ENCODE measurements around the gene LDAH.

Gene LDAH

GRCh38 chr2:20666304-20667150, 156.4 kb downstream of the LDAH start, which contains the start of gene GDF7:
TSS of gene GDF7 (plus strand) at chr2:20667144. CDS start at chr2:20667240, 96 bp downstream.
- DNase-seq, result no peak

DNA sequence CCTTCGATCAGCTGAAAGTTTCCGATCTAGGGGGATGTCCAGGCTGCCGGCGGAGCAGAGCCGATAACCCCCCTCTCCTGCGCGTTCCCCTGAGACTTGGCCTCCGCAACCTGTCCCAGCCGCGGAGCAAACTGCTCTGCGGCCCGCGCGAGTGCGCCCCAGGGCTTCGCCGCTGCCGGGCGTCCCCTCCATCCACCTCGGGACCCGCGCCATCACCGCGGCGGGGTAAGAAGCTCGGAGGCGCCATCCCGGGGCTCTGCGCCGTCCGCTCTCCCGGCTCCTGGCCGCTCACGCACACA, 156.9 kb downstream of the LDAH start:
- no peak for DNase-seq

DNA sequence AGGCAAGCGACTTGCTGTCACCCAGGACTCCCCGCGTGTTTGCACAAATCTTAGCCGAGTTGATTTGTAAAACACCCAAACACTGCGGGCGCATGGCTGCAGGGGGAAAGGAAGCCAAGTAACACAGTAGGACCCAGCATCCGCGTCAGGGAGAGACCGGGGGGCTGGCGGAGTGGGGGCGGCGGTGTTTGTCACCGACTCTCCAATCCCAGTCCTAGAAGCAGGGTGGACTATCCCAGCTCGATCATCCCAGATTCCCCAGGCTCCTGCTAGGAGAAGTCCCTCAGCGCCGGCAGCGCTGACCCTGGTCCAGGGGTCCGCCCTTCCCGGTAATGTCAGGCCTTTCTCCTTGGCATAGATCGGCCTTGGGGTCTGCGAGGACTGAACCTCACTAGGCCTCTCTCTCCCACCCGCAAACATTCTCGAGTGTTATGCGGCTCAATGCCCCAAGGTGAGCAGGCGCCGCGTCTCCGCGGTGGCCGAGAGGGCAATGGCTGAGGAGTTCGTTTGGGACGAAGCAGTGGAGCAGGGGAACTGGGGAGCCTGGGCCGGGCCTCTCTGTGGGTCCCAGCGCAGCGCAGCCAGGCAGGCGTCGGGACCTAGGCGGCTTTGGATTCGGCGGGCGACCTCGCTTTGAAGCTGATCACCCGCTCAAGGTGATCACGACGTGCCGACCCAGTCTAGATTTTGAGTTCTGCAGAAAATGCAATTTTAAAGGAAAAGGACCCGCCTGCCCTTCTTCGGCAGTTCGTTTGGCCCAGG, 157.5 kb downstream of the LDAH start:
- DNase-seq, result no peak

DNA sequence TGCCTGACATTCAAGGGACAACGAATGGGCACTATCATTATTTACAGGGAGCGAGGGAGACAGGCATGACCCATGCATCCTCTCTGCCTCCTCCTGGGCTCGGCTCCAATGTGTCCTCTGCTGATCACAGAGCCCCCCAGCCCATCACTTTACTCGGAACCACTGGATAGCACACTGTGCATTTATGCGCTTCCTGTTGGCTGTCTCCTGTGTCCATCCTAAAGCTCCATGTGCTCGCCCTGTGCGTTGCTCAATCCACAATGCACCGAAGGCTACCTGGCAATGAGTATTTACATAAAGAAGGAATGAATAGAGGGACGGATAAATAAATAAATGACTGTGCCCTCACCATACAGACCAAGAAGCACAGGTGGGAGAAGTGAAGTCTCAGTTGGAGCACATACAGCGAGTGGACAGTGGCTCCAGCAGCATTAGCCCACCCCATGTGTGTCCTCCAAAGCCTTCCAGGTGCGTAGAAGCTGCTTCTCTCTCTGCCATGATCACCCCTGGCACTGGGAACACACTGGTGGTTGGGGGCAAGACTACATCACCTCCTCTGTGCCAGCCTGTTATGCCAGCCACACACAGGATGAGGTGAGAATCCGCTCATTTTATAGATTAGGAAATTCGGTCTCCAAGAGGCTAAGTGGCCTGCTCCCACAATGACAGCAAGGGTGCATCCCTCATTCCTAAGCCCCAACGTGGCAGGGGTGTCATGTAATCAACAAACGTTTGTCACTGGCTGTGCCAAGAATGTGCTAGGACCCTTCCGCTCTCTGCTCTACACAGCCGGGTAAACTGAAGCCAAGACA, 158.3 kb downstream of the LDAH start:
- no peak for DNase-seq

GRCh38 chr2:20664071-20664390, 158.9 kb downstream of the LDAH start:
- DNase-seq, result no peak

GRCh38 chr2:20663196-20664070, 159.5 kb downstream of the LDAH start:
- DNase-seq, result no peak

- no peak for DNase-seq
Observed at GRCh38 chr2:20662308-20662937, 160.5 kb downstream of the LDAH start.

DNA sequence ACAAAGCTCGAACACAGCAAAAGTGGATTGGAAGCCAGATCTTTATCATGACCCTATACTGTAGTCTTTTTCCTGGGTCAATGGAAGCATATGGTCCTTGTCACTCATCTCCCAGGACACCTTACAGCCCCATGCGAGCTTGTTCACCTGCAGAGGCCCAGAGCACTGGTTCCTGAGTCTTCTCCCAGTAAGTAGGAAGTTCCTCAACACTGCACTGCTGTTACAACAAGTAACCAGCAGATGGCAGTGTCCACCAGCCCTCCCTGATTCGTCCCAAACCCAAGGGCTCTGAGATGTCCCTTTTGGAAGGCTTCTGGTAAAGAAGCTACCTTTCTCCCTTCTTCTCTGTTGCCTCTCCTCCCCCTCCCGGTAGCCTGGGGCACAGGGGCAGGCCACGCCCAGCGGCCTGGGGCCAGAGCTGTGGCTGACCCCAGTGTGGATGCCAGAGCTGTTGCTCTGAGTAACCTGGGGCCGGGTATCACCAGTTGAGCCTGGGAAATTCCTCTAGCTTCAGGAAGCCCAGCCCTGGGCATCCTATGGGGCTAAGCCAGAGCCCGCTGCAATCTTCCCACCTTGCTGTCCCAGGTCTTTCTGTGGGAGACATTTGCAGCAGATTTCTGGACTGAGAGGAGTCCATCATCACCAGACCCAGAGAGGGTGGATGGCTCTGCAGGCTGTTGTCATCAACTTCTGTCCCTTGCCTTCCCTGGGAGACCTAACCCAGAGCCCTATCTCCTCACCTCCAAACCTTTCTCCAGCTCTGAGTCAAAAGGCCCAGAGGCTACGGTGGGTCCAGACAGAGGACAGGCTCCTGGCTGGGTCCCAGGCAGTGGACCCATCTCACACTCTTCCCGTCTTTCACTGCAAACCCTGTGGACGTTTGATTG, 161.2 kb downstream of the LDAH start:
- peak; percentile 11 for DNase-seq

DNA sequence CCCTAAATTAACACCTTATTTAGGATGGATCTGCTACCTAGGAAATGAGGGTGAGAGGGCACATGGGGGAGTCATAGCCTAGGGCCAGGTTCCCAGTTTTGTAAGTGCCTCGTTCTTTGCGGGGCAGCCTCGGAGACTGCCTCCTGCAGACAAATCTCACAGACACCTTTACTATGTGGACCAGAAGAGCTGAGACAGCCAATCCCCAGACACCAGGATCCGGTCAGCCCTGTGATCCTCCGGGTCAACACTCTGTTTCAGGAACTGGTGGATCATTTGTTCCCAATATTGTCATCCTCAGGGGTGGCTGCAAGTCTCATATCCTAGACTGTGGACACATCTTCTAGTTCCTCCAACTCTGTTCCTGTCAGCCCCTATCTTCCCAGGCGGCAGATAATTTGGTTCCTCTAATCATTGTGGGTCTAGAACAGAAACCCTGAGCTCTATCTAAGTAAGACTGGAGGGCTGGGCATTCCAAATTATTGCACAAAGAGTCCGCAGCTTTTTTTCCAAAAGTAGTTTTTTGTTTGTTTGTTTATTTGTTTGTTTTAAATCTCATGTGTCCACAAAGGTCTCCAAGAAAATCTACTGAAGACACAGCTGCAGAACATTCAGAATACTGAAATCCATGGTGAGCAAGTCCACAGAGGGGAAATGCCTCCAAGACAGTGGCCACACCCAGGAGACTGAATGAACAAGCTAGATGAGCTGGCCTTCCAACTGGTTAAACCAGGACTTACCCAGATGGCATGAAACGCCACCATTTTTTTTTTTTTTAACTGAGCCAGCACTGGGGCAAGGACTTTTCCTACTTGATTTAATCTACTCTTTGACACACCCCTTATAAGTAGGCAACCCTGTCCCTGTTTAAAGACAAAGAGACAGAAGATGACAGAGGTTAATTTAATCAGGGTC, 162.1 kb downstream of the LDAH start:
- no peak for DNase-seq

GRCh38 chr2:20657522-20658235, 165.2 kb downstream of the LDAH start:
- DNase-seq, result no peak

GRCh38 chr2:20656561-20656960, 166.3 kb downstream of the LDAH start:
- no peak for DNase-seq

DNA sequence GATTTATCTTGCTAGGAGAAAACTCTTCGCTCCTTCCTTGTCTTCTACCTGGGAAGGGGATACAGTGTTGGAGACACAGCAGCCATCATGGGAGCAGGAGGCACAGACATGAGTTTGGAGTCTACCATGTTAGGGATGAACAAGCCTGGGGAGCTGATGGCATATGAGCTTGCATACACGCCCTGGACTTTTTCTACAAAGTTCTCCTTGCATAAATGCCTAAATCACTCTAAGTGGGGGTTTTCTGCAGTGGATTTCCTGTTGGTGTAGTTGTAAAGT, 168.4 kb downstream of the LDAH start:
- DNase-seq, result no peak

- DNase-seq, result no peak
Observed at GRCh38 chr2:20653695-20654534, 169.0 kb downstream of the LDAH start.

- DNase-seq, result no peak
Observed at GRCh38 chr2:20652673-20653575, 170.0 kb downstream of the LDAH start.

GRCh38 chr2:20652141-20652540, 170.8 kb downstream of the LDAH start:
- DNase-seq, result no peak

DNA sequence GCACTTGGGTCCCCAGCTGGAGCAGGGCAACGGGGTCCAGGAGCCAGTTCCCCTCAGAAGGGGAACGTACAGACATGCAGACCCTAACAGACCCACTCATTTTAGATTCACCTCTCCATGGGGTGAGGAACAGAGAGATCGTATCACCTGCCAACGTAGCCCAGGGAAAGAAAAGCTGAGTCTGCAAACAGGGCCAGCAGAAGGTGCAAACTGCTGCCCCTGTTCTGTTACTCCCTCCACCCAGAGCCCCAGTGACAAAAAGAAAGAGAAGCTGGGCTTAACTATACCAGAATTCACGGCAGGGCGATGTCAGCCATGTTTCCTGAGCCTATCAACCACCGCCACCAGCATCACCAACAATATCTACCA, 171.2 kb downstream of the LDAH start:
- no peak for DNase-seq
